Peyer's patch (tissue), 4 donors: Measurements from ENCODE around the gene KLHL28.

Experiments
- POLR2A ChIP-seq, 2 donors: fragments of 450-650 bp; IDR thresholded peaks; one replicate each; pipeline ENCODE4 v1.5.1; 2017; ENCODE audit warnings: antibody characterized with exemption in 2 of 2, mild to moderate bottlenecking in 2 of 2, moderate library complexity in 2 of 2
- TF ChIP-seq, protein P1 (sequence below), 6 experiments: fragments of 450-650 bp in 4 of 6; fragments of 200-600 bp in 2 of 6; sonication (generic) in 1 of 6; IDR thresholded peaks; one replicate each; pipeline ENCODE4 v1.5.1; 2017 to 2019; ENCODE audit warnings: antibody characterized with exemption in 6 of 6, mild to moderate bottlenecking in 3 of 6, moderate library complexity in 1 of 6

DNA sequence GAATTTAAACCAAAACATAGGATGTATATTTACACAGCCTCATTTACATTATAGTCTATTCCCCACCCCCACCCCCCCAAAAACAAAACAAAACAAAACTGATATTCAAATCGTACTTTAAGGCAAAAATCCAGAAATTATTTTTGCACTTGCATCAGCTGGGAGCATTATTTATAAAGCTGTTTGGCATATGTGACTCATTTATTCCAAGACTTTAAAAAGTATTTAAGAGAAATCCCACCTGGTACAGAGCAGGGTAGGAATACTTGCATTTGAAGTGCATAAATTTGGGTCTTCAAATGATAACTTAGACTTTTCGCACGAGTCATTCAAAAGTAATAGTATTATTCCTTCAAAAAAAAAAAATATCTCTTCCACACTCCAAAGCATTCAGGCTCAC, 1.1 kb downstream of the KLHL28 start:
- TF ChIP-seq, protein P1, sequence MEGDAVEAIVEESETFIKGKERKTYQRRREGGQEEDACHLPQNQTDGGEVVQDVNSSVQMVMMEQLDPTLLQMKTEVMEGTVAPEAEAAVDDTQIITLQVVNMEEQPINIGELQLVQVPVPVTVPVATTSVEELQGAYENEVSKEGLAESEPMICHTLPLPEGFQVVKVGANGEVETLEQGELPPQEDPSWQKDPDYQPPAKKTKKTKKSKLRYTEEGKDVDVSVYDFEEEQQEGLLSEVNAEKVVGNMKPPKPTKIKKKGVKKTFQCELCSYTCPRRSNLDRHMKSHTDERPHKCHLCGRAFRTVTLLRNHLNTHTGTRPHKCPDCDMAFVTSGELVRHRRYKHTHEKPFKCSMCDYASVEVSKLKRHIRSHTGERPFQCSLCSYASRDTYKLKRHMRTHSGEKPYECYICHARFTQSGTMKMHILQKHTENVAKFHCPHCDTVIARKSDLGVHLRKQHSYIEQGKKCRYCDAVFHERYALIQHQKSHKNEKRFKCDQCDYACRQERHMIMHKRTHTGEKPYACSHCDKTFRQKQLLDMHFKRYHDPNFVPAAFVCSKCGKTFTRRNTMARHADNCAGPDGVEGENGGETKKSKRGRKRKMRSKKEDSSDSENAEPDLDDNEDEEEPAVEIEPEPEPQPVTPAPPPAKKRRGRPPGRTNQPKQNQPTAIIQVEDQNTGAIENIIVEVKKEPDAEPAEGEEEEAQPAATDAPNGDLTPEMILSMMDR (IDR thresholded peaks at IDR 0.05) = no peak
- no peak for TF ChIP-seq POLR2A (IDR thresholded peaks at IDR 0.05)
